ENCODE results near the gene SYAP1. TPM values are rescaled to one million over a fixed set of nuclear protein-coding genes. Genes with fewer than 3 reads are reported as not detected.

The SYAP1 gene
- total and polyA plus RNA-seq, 9 of the 15 experiments (the other 6 are each of a cell fraction or from before 2014, with no cell fraction given): 5.7 to 35.3 (median 27.6) TPM

GRCh38 chrX:16771483-16772398 lies 52.3 kb downstream of the SYAP1 start (continued):
- peak; percentile 27 for TF ChIP-seq NEUROD1 (IDR thresholded peaks at IDR 0.05; ENCODE audit: borderline replicate concordance, low read depth, low read length, partially characterized antibody)
- no peak for TF ChIP-seq MED1 (CRISPR knock-in tag; IDR thresholded peaks at IDR 0.05; ENCODE audit: borderline replicate concordance)
- TF ChIP-seq THAP12 (CRISPR knock-in tag; IDR thresholded peaks at IDR 0.05): peak; percentile 69; the same call in 1 of the 2 replicates
- TF ChIP-seq ZBTB1 (CRISPR knock-in tag; IDR thresholded peaks at IDR 0.05; ENCODE audit: borderline replicate concordance, low read depth): no peak
- peak; percentile 72 for TF ChIP-seq STAT5A (IDR thresholded peaks at IDR 0.05; ENCODE audit: borderline replicate concordance, low read length)
- TF ChIP-seq ZNF609 (CRISPR knock-in tag; IDR thresholded peaks at IDR 0.05; ENCODE audit: borderline replicate concordance): no peak
- peak; percentile 84 for TF ChIP-seq TAF1 (IDR thresholded peaks at IDR 0.05; ENCODE audit: control insufficient read depth, extremely low read depth, insufficient read depth, low read length, severe bottlenecking)
- peak; percentile 32; the same call in 1 of the 2 replicates for TF ChIP-seq NKRF (IDR thresholded peaks at IDR 0.05; ENCODE audit: borderline replicate concordance)
- no peak for TF ChIP-seq SMARCB1 (IDR thresholded peaks at IDR 0.05; ENCODE audit: insufficient read length, low read depth)
- peak; percentile 73; the same call in 1 of the 2 replicates for TF ChIP-seq HOXB6 (CRISPR knock-in tag; IDR thresholded peaks at IDR 0.05; ENCODE audit: borderline replicate concordance)
- peak; percentile 7; the same call in 1 of the 2 replicates for TF ChIP-seq TFAP4 (CRISPR knock-in tag; IDR thresholded peaks at IDR 0.05; ENCODE audit: borderline replicate concordance)
- 0 out of 2 replicates have a peak, but pooled peaks have one; percentile 25 for TF ChIP-seq TRIM28 (IDR thresholded peaks at IDR 0.05)
- peak; percentile 98 for TF ChIP-seq ZBED1 (IDR thresholded peaks at IDR 0.05)
- TF ChIP-seq KLF10 (CRISPR knock-in tag; IDR thresholded peaks at IDR 0.05): peak; percentile 83
- TF ChIP-seq ESRRA (IDR thresholded peaks at IDR 0.05; ENCODE audit: borderline replicate concordance, low read depth): no peak

Data from K562 (cell line).